Cardiac muscle cell (in vitro differentiated cells and primary cell): Measurements from ENCODE around the gene BCR. TPM values are rescaled to one million over a fixed set of nuclear protein-coding genes. Genes with fewer than 3 reads are reported as not detected.
"Not testable (repeated sequence)": the region's sequence is repeated elsewhere in the genome, so short reads cannot be mapped to it uniquely, and the experiment has no call there.

Experiments used
- DNase-seq, 2 donors: peaks; one replicate each; pipeline versions ENCODE4 v3.0.0 to v3.0.0-alpha.2; 2010 to 2017; ENCODE audit warnings: low read depth in 1 of 2, low spot score in 1 of 2
- H3K27ac ChIP-seq: fragments of 200-600 bp; sonication (generic); 2 replicates; pipeline ENCODE4 v1.5.1; 2016
- H3K27me3 ChIP-seq: fragments of 200-600 bp; sonication (generic); 2 replicates; pipeline ENCODE4 v1.6.0; 2016; ENCODE audit warnings: control low read depth
- H3K36me3 ChIP-seq: fragments of 200-600 bp; sonication (generic); 2 replicates; pipeline ENCODE4 v1.5.1; 2016; ENCODE audit warnings: control low read depth
- H3K4me1 ChIP-seq: fragments of 200-600 bp; sonication (generic); 2 replicates; pipeline ENCODE4 v1.8.1; 2017; ENCODE audit warnings: low read depth, mild to moderate bottlenecking, mixed run types
- H3K4me3 ChIP-seq: fragments of 200-600 bp; sonication (generic); 2 replicates; pipeline ENCODE4 v1.5.1; 2016; ENCODE audit warnings: mild to moderate bottlenecking
- H3K9me3 ChIP-seq: fragments of 200-600 bp; sonication (generic); 2 replicates; pipeline ENCODE4 v1.5.1; 2017; ENCODE audit warnings: low read depth, mild to moderate bottlenecking, control low read depth
- polyA plus RNA-seq: library from polyadenylated mRNA; unstranded; fragments of >200 nt; fragmentation: Nextera tagmentation; extraction: Ambion mirVana; gene quantifications from 2 replicates; pipeline ENCODE4 v1.2.1, GENCODE V29; 2016
- total RNA-seq: library from RNA; depleted of rRNA; stranded (reverse); fragments of >200 nt; gene quantifications from 2 replicates; pipeline ENCODE4 v1.2.3, GENCODE V29; 2016
- TF ChIP-seq, protein P1 (sequence below): IDR thresholded peaks from 2 replicates; pipeline ENCODE4 v1.5.1; 2012; ENCODE audit warnings: low read depth, mild to moderate bottlenecking, low read length

BCR gene
- total and polyA plus RNA-seq, 2 experiments from 2014 or later, result 30.9 to 53.1 TPM

DNA sequence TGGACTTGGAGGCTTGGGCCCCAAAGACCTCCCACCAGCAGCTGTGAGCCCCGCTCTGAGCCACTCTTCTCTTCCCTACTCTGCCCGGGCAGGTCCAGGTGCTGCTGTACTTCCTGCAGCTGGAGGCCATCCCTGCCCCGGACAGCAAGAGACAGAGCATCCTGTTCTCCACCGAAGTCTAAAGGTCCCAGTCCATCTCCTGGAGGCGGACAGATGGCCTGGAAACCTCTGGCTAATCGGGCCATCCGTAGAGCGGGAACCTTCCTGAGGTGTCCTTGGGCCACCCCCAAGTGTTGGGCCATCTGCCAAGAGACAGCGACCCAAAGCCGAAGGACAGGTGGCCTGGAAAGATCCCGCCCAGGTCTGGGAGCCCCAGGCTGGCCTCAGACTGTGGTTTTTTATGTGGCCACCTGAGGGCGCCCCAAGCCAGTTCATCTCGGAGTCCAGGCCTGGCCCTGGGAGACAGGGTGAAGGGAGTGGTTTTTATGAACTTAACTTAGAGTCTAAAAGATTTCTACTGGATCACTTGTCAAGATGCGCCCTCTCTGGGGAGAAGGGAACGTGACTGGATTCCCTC lies 135.1 kb downstream of the BCR start:
- Histone ChIP-seq H3K9me3 (no peaks in the 10 kb centered on the region), H3K27ac (peak overlapping the region; percentile 34), H3K27me3 (no peaks in the 10 kb centered on the region), H3K4me3 (no peak overlapping the region), H3K36me3 (no peaks in the 10 kb centered on the region), H3K4me1 (no peaks in the 10 kb centered on the region)
- peak; percentile 69 to 76 for DNase-seq
- TF ChIP-seq, protein P1, sequence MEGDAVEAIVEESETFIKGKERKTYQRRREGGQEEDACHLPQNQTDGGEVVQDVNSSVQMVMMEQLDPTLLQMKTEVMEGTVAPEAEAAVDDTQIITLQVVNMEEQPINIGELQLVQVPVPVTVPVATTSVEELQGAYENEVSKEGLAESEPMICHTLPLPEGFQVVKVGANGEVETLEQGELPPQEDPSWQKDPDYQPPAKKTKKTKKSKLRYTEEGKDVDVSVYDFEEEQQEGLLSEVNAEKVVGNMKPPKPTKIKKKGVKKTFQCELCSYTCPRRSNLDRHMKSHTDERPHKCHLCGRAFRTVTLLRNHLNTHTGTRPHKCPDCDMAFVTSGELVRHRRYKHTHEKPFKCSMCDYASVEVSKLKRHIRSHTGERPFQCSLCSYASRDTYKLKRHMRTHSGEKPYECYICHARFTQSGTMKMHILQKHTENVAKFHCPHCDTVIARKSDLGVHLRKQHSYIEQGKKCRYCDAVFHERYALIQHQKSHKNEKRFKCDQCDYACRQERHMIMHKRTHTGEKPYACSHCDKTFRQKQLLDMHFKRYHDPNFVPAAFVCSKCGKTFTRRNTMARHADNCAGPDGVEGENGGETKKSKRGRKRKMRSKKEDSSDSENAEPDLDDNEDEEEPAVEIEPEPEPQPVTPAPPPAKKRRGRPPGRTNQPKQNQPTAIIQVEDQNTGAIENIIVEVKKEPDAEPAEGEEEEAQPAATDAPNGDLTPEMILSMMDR, result peak; percentile 63

DNA sequence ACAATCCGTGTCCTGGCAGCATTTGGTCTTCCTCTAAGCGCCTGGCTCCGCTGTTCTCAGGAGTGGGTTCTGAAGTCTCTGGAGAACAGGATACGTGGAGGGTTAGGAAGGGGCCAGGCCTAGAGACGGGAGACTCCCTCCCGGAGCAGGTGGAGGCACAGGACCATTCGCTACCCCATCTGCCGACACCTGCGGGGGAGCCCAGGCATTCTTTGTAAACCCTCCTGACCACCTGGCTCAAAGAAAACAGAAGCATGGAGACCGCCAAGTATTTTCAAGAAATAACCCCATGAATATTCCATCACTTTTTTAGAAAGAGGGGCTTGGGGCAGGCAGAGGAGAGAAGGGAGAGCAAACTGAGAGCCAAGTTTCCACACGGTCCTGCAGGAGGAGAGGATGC lies 136.3 kb downstream of the BCR start:
- DNase-seq, H3K27ac ChIP-seq: not testable (repeated sequence)

DNA sequence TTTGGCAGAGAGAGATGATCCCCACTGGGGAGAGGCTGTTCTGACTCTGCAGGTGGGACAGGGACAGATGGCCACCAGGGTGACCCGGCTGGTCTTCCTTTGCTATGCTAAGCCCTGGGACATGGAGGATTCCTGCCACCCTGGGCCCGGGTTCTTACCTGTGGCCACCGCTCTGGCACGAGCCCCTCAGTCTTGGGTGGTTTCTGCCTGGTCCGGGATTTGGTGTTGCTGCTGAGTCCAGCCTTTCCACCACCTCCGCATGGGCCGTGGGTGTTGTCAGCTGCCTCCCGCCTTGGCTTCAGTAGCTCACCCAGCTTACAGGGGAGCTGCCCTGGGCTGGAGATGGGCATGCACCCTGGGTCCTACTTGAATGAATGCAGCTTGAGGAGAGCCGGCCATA lies 138.0 kb downstream of the BCR start:
- H3K9me3 ChIP-seq, H3K4me1 ChIP-seq, DNase-seq, H3K4me3 ChIP-seq, H3K36me3 ChIP-seq, H3K27ac ChIP-seq, H3K27me3 ChIP-seq: not testable (repeated sequence)

More for the DNA sequence above, 136.3 kb downstream of the BCR start:
- not testable (repeated sequence) for H3K36me3 ChIP-seq, H3K4me3 ChIP-seq, H3K27me3 ChIP-seq, H3K9me3 ChIP-seq, H3K4me1 ChIP-seq

DNA sequence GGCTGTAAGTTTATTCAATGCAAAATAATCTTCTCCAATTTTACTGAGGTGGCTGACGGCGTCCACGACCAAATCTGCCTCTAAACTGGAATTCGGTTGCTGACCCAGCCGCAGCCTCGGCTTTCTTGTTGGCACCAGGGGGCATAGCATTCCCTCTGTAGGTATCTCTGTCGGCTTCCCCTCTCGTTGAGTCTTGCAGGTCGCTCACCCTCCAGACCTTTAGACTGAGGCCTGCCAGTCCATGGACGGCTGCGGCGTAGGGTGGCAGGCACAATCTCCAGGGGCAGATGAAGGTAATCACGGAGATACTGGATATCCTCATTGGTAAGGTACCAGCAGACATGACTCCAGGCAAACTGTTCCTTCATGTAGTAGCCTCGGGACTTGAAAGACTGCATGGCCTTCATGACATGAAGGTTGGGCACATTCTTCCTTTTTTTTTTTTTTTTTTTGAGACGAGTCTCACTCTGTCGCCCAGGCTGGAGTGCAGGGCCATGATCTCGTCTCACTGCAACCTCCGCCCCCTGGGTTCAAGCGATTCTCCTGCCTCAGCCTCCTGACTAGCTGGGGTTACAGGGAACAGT lies 142.3 kb downstream of the BCR start:
- H3K4me3 ChIP-seq, H3K36me3 ChIP-seq, H3K27ac ChIP-seq, DNase-seq, H3K4me1 ChIP-seq, H3K27me3 ChIP-seq, H3K9me3 ChIP-seq: not testable (repeated sequence)

DNA sequence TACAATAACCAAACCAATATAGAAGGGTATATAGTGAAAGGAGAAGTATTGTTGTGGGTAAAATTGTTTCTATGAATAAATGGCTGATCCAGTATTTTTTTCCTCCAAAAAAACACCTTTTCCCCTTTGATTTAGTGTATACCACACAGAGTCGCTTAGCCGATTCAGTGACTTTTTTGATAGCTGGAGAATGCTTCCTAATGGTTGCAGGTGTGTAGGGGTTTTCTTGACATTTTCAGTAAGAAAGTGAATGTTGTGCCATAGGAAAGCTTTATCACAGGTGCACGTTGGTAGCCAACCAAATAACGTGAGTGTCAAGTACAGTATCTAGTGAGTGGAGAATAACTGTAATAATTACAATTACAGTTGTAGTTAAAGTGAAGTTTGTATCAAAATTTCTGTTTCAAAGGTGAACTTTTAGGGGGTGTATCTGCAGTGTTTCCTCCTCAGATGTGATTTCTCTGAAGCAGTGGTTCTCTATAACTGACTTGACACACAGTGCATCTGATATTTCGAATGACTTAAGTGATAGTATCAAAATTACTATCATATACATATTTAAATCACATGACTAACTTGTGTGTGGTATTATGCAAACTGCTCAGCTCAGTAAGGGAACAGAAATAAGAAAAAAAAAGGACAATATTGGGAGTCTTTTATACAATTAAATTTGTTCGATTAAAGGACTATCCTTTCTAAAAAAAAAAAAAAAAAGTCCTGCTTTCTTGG lies 143.8 kb downstream of the BCR start:
- H3K27me3 ChIP-seq, H3K4me3 ChIP-seq, H3K4me1 ChIP-seq, H3K36me3 ChIP-seq, H3K9me3 ChIP-seq, DNase-seq, H3K27ac ChIP-seq: not testable (repeated sequence)

DNA sequence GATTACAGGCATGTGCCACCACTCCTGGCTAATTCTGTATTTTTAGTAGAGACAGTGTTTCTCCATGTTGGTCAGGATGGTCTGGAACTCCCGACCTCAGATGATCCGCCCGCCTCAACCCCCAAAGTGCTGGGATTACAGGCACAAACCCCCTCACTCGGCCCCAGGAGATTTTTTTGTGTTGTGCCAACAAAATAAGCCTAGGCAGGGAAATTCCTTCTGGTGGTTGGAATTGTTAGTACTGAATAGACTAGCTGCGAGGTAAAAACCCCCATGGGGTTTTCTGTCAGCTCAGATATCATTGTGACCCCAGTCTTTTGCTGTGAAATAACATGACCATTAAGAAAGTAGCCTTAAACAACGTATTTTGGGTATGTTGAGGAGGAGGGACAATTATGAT lies 144.9 kb downstream of the BCR start:
- H3K27ac ChIP-seq, result no peak overlapping the region
- no peak overlapping the region for H3K4me3 ChIP-seq
- no peaks in the 10 kb centered on the region for H3K27me3 ChIP-seq
- DNase-seq, result no peak
- H3K4me1 ChIP-seq, result no peaks in the 10 kb centered on the region
- TF ChIP-seq, protein P1, result no peak
- no peaks in the 10 kb centered on the region for H3K36me3 ChIP-seq
- no peaks in the 10 kb centered on the region for H3K9me3 ChIP-seq

DNA sequence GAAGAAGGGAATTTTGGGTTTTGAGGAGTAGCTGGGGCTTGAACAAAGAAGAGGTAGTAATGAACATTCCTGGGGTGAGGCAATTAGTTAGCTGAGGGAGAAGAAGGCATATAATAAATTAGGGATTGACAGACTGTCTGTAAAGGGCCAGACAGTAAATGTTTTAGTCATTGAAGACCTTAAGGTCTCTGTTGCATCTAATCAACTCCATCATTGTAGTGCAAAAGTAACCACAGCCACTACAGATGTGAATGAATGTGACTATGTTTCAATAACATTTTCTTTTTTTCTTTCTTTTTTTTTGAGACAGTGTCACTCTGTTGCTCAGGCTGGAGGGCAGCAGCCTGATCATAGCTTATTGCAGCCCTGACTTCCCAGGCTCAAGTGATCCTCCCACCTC lies 153.5 kb downstream of the BCR start:
- H3K4me3 ChIP-seq, H3K9me3 ChIP-seq, H3K36me3 ChIP-seq, DNase-seq, H3K4me1 ChIP-seq, H3K27me3 ChIP-seq, H3K27ac ChIP-seq: not testable (repeated sequence)

DNA sequence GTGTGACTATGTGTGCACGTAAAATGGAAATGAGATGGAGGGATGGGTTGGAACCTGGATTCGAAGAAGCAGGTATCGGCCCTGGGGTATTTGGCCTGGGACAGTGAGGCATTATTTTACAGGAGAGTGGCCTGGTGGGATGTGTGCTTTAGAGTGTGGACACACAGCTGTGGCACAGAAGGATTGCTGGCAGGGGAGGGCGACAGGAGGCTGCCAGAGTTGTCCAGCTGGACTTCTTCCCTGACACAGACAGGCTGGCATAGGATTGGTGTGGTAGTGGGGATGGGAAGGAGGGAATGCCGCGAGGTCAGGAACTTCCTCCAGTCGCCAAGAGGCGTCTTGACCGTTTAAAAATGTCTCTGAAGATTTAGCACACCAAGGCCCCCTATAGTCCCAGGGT lies 157.4 kb downstream of the BCR start:
- H3K9me3 ChIP-seq, H3K27me3 ChIP-seq, H3K27ac ChIP-seq, H3K36me3 ChIP-seq, H3K4me1 ChIP-seq, DNase-seq, H3K4me3 ChIP-seq: not testable (repeated sequence)

DNA sequence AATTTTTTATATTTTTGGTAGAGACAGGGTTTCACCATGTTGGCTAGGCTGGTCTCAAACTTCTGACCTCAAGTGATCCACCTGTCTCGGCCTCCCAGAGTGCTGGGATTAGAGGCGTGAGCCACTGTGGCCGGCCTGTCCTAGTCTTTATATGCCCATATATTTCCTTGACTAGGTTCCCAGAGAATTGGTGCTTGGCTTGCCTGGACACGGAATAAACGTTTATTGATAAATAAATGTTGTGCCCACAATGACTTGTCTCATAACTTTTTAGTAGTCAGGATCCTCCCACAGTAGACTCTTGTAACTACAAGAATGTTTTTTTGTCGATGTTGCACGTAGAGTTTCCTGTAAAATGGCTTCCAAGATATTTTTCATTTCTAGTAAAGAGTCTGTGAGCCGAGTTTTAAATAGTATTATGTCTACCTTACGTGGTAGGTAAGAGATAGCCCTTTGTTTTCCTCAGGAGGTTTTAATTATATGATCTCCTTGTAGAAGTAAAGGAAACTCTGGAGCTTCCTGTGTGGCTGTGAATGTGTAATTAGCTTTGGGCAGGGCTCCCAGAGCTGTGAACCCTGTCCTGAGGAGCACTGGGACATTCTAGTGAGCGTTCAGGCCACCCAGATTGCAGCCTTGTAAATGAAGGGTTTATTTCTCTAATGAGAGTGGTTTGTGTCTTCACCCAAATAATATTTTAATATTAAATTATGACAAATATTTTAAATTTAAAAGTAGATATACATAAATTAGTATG lies 161.8 kb downstream of the BCR start:
- H3K36me3 ChIP-seq, H3K4me1 ChIP-seq, H3K9me3 ChIP-seq, DNase-seq, H3K27ac ChIP-seq, H3K27me3 ChIP-seq, H3K4me3 ChIP-seq: not testable (repeated sequence)
